Left ventricle myocardium inferior (tissue), 1 donor: ENCODE measurements around the gene SETMAR. TPM values are rescaled to one million over a fixed set of nuclear protein-coding genes. Genes with fewer than 3 reads are reported as not detected.

Source experiments
- DNase-seq: peaks from one replicate; pipeline ENCODE4 v3.0.0-alpha.2; 2020
- H3K27ac ChIP-seq: fragments of 200-600 bp; replicated peaks from 2 replicates; pipeline ENCODE4 v1.8.0; 2021
- H3K27me3 ChIP-seq: fragments of 200-600 bp; 2 replicates; pipeline ENCODE4 v1.8.0; 2021; ENCODE audit warnings: low read depth
- H3K36me3 ChIP-seq: fragments of 200-600 bp; 2 replicates; pipeline ENCODE4 v1.8.0; 2021
- H3K4me1 ChIP-seq: fragments of 200-600 bp; 2 replicates; pipeline ENCODE4 v1.8.0; 2021
- H3K4me3 ChIP-seq: fragments of 200-600 bp; 2 replicates; pipeline ENCODE4 v1.8.0; 2021; ENCODE audit warnings: mild to moderate bottlenecking, moderate library complexity
- H3K9me3 ChIP-seq: fragments of 200-600 bp; replicated peaks from 2 replicates; pipeline ENCODE4 v1.8.0; 2021
- CTCF ChIP-seq: fragments of 200-600 bp; IDR thresholded peaks from 2 replicates; pipeline ENCODE4 v1.8.0; 2021; ENCODE audit warnings: antibody characterized with exemption, mild to moderate bottlenecking, borderline replicate concordance
- intact Hi-C: fragments of 100-400 bp; cut with micrococcal nuclease; formaldehyde crosslinking; loops from one replicate; pipeline ENCODE4 v1.11.0; 2022
- total RNA-seq: library from RNA; stranded (reverse); fragmentation: NEBNext Ultra II Directional; extraction: Animal tissue kit (Norgen Biotek cat#: 25700); gene quantifications from one replicate; pipeline ENCODE4 v1.2.1, GENCODE V29; 2021
- donor health status: DM: no; HTN: yes; CAD: no; lungs with severe emphysema.

The SETMAR gene
- total RNA-seq, 1 donor from 2014 or later: 16.6 TPM

- H3K27ac ChIP-seq: peak overlapping the region; percentile 95
- H3K4me3 ChIP-seq: no peak overlapping the region
- intact Hi-C loops: no loop called here
- H3K27me3 ChIP-seq: no peaks in the 10 kb centered on the region
- DNase-seq: no peak
- H3K4me1 ChIP-seq: peaks cover 72% of the 10 kb centered on the region
- no peaks in the 10 kb centered on the region for H3K9me3 ChIP-seq
- no peak for TF ChIP-seq CTCF
- H3K36me3 ChIP-seq: no peaks in the 10 kb centered on the region
Measured at GRCh38 chr3:4306860-4307259, 3.7 kb downstream of the SETMAR start.

GRCh38 chr3:4309491-4310128 is 6.4 kb downstream of the SETMAR start:
- H3K4me3 ChIP-seq: no peak overlapping the region
- no peaks in the 10 kb centered on the region for H3K27me3 ChIP-seq
- peaks cover 13% of the 10 kb centered on the region for H3K36me3 ChIP-seq
- no peak for TF ChIP-seq CTCF
- intact Hi-C loops: no loop called here
- peaks cover 54% of the 10 kb centered on the region for H3K4me1 ChIP-seq
- H3K27ac ChIP-seq: no peak overlapping the region
- no peaks in the 10 kb centered on the region for H3K9me3 ChIP-seq
- DNase-seq: no peak

GRCh38 chr3:4310971-4311370 is 7.8 kb downstream of the SETMAR start:
- H3K27ac ChIP-seq: no peak overlapping the region
- no peaks in the 10 kb centered on the region for H3K27me3 ChIP-seq
- no peak for DNase-seq
- H3K4me1 ChIP-seq: peaks cover 40% of the 10 kb centered on the region
- H3K4me3 ChIP-seq: no peak overlapping the region
- no peaks in the 10 kb centered on the region for H3K9me3 ChIP-seq
- intact Hi-C loops: no loop called here
- peaks cover 19% of the 10 kb centered on the region for H3K36me3 ChIP-seq
- no peak for TF ChIP-seq CTCF

GRCh38 chr3:4311496-4311895 is 8.3 kb downstream of the SETMAR start:
- DNase-seq: no peak
- Histone ChIP-seq H3K4me1 (peaks cover 35% of the 10 kb centered on the region), H3K27ac (no peak overlapping the region), H3K9me3 (no peaks in the 10 kb centered on the region), H3K4me3 (no peak overlapping the region), H3K36me3 (peaks cover 25% of the 10 kb centered on the region), H3K27me3 (no peaks in the 10 kb centered on the region)
- intact Hi-C loops: no loop called here
- TF ChIP-seq CTCF: no peak

- H3K4me3 ChIP-seq: no peak overlapping the region
- H3K27ac ChIP-seq: no peak overlapping the region
- DNase-seq: no peak
- peaks cover 12% of the 10 kb centered on the region for H3K4me1 ChIP-seq
- no peaks in the 10 kb centered on the region for H3K27me3 ChIP-seq
- no peaks in the 10 kb centered on the region for H3K9me3 ChIP-seq
- TF ChIP-seq CTCF: no peak
- peaks cover 35% of the 10 kb centered on the region for H3K36me3 ChIP-seq
- intact Hi-C loops: no loop called here
Measured at GRCh38 chr3:4313606-4314293, 10.6 kb downstream of the SETMAR start.
